Naive thymus-derived CD8-positive, alpha-beta T cell (primary cell): ENCODE measurements around the gene KLK2. TPM values are rescaled to one million over a fixed set of nuclear protein-coding genes. Genes with fewer than 3 reads are reported as not detected.

Experiments
- ATAC-seq, 2 donors: fragments of 150-1000 bp; cut with Tn5 transposase in 1 of 2; sonication (Bioruptor Pico), chemical (Tn5 transposase) in 1 of 2; 1 replicate in 1 of 2; 2 replicates in 1 of 2; pipeline ENCODE4 v1.10.0; 2021; ENCODE audit warnings: mild to moderate bottlenecking in 2 of 2, moderate library complexity in 2 of 2
- POLR2A ChIA-PET: fragments of 350-600 bp; sonication (Branson Sonifier 250); formaldehyde crosslinking; loops from one replicate; lab custom pipeline; 2021; ENCODE audit warnings: antibody characterized with exemption; lab: Charles Lee
- DNase-seq, 10 donors: peaks; one replicate each; pipeline versions ENCODE4 v3.0.0 to v3.0.0-alpha.2; 2020 to 2022
- H3K27ac Mint-ChIP-seq, 10 donors: one replicate each; pipeline ENCODE4 v1.8.0; 2020 to 2022; ENCODE audit warnings: mild to moderate bottlenecking in 10 of 10, mixed read lengths in 10 of 10, moderate library complexity in 4 of 10, inconsistent platforms in 1 of 10
- H3K27me3 Mint-ChIP-seq, 5 donors: one replicate each; pipeline ENCODE4 v1.8.0; 2021 to 2022; ENCODE audit warnings: mixed read lengths in 5 of 5
- H3K36me3 Mint-ChIP-seq, 3 donors: one replicate each; pipeline ENCODE4 v1.8.0; 2020 to 2022; ENCODE audit warnings: mixed read lengths in 3 of 3, mild to moderate bottlenecking in 2 of 3, inconsistent platforms in 1 of 3
- H3K4me1 Mint-ChIP-seq, 4 donors: one replicate each; pipeline ENCODE4 v1.8.0; 2021 to 2022; ENCODE audit warnings: mixed read lengths in 4 of 4
- H3K4me3 Mint-ChIP-seq, 10 donors: one replicate each; pipeline ENCODE4 v1.8.0; 2020 to 2022; ENCODE audit warnings: mild to moderate bottlenecking in 10 of 10, mixed read lengths in 10 of 10, moderate library complexity in 6 of 10, inconsistent platforms in 1 of 10
- H3K9me3 Mint-ChIP-seq, 9 donors: one replicate each; pipeline ENCODE4 v1.8.0; 2020 to 2022; ENCODE audit warnings: mixed read lengths in 9 of 9, mild to moderate bottlenecking in 3 of 9, inconsistent platforms in 1 of 9, moderate library complexity in 1 of 9
- polyA plus RNA-seq, 3 donors: library from polyadenylated mRNA; unstranded; fragments of 300-500 nt; fragmentation: Illumina TruSeq; gene quantifications; one replicate each; pipeline ENCODE4 v1.2.3, GENCODE V29; 2021
- total RNA-seq, 8 experiments: library from RNA in 2 of 8; stranded (reverse) in 2 of 8; gene quantifications; one replicate each; pipeline ENCODE4 v1.2.3 and lab custom pipeline; 2021 to 2026

The KLK2 gene
- total RNA-seq (not detected), polyA plus RNA-seq (not detected), total RNA-seq (lab: John Stamatoyannopoulos, UW) (0 to 0.08 (median 0) reads per million in 6 experiments)

- Mint-ChIP-seq H3K9me3 (no peaks in the 10 kb centered on the region), H3K36me3 (no peaks in the 10 kb centered on the region), H3K4me1 (no peaks in the 10 kb centered on the region), H3K27ac (no peak within 1 kb of the TSS), H3K27me3 (peaks cover 19 to 49% (median 31%) of the 10 kb centered on the region in 5 donors), H3K4me3 (no peak within 1 kb of the TSS)
- DNase-seq (no peak), ATAC-seq (no peak)
- POLR2A ChIA-PET: no interaction called here
These were observed at the start of gene KLK2 for GRCh38 chr19:50873056-50873455. KLK2 (plus strand) TSS chr19:50873439; CDS start chr19:50873474, 35 bp downstream.

- peaks cover 24 to 80% (median 60%) of the 10 kb centered on the region in 5 donors for H3K27me3 Mint-ChIP-seq
- POLR2A ChIA-PET: no interaction called here
- no peaks in the 10 kb centered on the region for H3K9me3 Mint-ChIP-seq
- no peaks in the 10 kb centered on the region for H3K36me3 Mint-ChIP-seq
- H3K4me1 Mint-ChIP-seq: peaks cover 0 to 1% (median 0%) of the 10 kb centered on the region in 4 donors
- H3K27ac Mint-ChIP-seq: peak overlapping the region in 1 of 10 donors; percentile 23
- no peak overlapping the region for H3K4me3 Mint-ChIP-seq
- ATAC-seq (no peak), DNase-seq (no peak)
These were observed 46.6 kb upstream of the KLK2 start for GRCh38 chr19:50826492-50827240.

GRCh38 chr19:50827476-50827875 is 45.8 kb upstream of the KLK2 start:
- Mint-ChIP-seq H3K4me1 (peaks cover 0 to 1% (median 0%) of the 10 kb centered on the region in 4 donors), H3K27me3 (peaks cover 16 to 80% (median 56%) of the 10 kb centered on the region in 5 donors), H3K36me3 (no peaks in the 10 kb centered on the region), H3K27ac (peak overlapping the region in 1 of 10 donors; percentile 9), H3K4me3 (peak overlapping the region in 1 of 10 donors; percentile 45), H3K9me3 (no peaks in the 10 kb centered on the region)
- POLR2A ChIA-PET: no interaction called here
- no peak for ATAC-seq
- no peak for DNase-seq

- POLR2A ChIA-PET: no interaction called here
- peaks cover 20 to 81% (median 54%) of the 10 kb centered on the region in 5 donors for H3K27me3 Mint-ChIP-seq
- H3K27ac Mint-ChIP-seq: no peak overlapping the region
These were observed 43.4 kb upstream of the KLK2 start for GRCh38 chr19:50829801-50830200.

GRCh38 chr19:50830266-50831025 is 42.8 kb upstream of the KLK2 start:
- POLR2A ChIA-PET: no interaction called here
- Mint-ChIP-seq H3K27me3 (peaks cover 20 to 81% (median 54%) of the 10 kb centered on the region in 5 donors), H3K4me3 (no peak overlapping the region), H3K36me3 (no peaks in the 10 kb centered on the region), H3K9me3 (peaks cover 0 to 2% (median 0%) of the 10 kb centered on the region in 9 donors), H3K27ac (no peak overlapping the region), H3K4me1 (peaks cover 1 to 5% (median 3%) of the 10 kb centered on the region in 4 donors)
- DNase-seq (no peak), ATAC-seq (no peak)

More at GRCh38 chr19:50829801-50830200, 43.4 kb upstream of the KLK2 start:
- DNase-seq (no peak), ATAC-seq (no peak)
- H3K36me3 Mint-ChIP-seq: no peaks in the 10 kb centered on the region
- H3K4me3 Mint-ChIP-seq: no peak overlapping the region
- peaks cover 0 to 2% (median 0%) of the 10 kb centered on the region in 9 donors for H3K9me3 Mint-ChIP-seq
- H3K4me1 Mint-ChIP-seq: peaks cover 0 to 1% (median 0%) of the 10 kb centered on the region in 4 donors

- peaks cover under 1 to 7% (median 5%) of the 10 kb centered on the region in 4 donors for H3K4me1 Mint-ChIP-seq
- no peaks in the 10 kb centered on the region for H3K36me3 Mint-ChIP-seq
- POLR2A ChIA-PET: no interaction called here
- H3K27ac Mint-ChIP-seq: no peak overlapping the region
- H3K27me3 Mint-ChIP-seq: peaks cover 19 to 79% (median 50%) of the 10 kb centered on the region in 5 donors
- ATAC-seq: no peak
- peak overlapping the region in 1 of 10 donors; percentile 52 for H3K4me3 Mint-ChIP-seq
- no peak for DNase-seq
- H3K9me3 Mint-ChIP-seq: peaks cover 0 to 2% (median 0%) of the 10 kb centered on the region in 9 donors
These were observed 42.2 kb upstream of the KLK2 start for GRCh38 chr19:50831026-50831396.

GRCh38 chr19:50832666-50833065 is 40.6 kb upstream of the KLK2 start:
- peaks cover 26 to 81% (median 52%) of the 10 kb centered on the region in 5 donors for H3K27me3 Mint-ChIP-seq

GRCh38 chr19:50833117-50833801 is 40.0 kb upstream of the KLK2 start, which contains the start of gene KLK15:
KLK15 (minus strand) TSS chr19:50833574; CDS start chr19:50831492, 2,082 bp downstream.
- H3K27me3 Mint-ChIP-seq: peaks cover 28 to 82% (median 48%) of the 10 kb centered on the region in 5 donors
- H3K9me3 Mint-ChIP-seq: peaks cover 0 to 2% (median 0%) of the 10 kb centered on the region in 9 donors
- POLR2A ChIA-PET: no interaction called here
- H3K4me3 Mint-ChIP-seq: no peak within 1 kb of the TSS
- H3K4me1 Mint-ChIP-seq: peaks cover 8 to 21% (median 11%) of the 10 kb centered on the region in 4 donors
- no peak for ATAC-seq
- no peaks in the 10 kb centered on the region for H3K36me3 Mint-ChIP-seq
- DNase-seq: no peak
- H3K27ac Mint-ChIP-seq: peak within 1 kb of the TSS in 1 of 10 donors; percentile 73

More at GRCh38 chr19:50832666-50833065, 40.6 kb upstream of the KLK2 start:
- Mint-ChIP-seq H3K9me3 (peaks cover 0 to 2% (median 0%) of the 10 kb centered on the region in 9 donors), H3K27ac (peak overlapping the region in 1 of 10 donors; percentile 73), H3K4me1 (peaks cover 8 to 21% (median 11%) of the 10 kb centered on the region in 4 donors), H3K4me3 (no peak overlapping the region), H3K36me3 (no peaks in the 10 kb centered on the region)
- ATAC-seq: no peak
- DNase-seq: no peak
- POLR2A ChIA-PET: no interaction called here

- POLR2A ChIA-PET: no interaction called here
- no peak for ATAC-seq
- no peak for DNase-seq
- Mint-ChIP-seq H3K27ac (no peak overlapping the region), H3K9me3 (peaks cover 0 to 2% (median 0%) of the 10 kb centered on the region in 9 donors), H3K4me3 (no peak overlapping the region), H3K36me3 (no peaks in the 10 kb centered on the region), H3K4me1 (peaks cover 8 to 21% (median 11%) of the 10 kb centered on the region in 4 donors), H3K27me3 (peaks cover 29 to 84% (median 52%) of the 10 kb centered on the region in 5 donors)
These were observed 39.5 kb upstream of the KLK2 start for GRCh38 chr19:50833802-50834167.

- H3K9me3 Mint-ChIP-seq: peaks cover 0 to 2% (median 0%) of the 10 kb centered on the region in 9 donors
- H3K4me3 Mint-ChIP-seq: peak overlapping the region; percentile 57 to 86 (median 70)
- H3K4me1 Mint-ChIP-seq: peaks cover 8 to 21% (median 11%) of the 10 kb centered on the region in 4 donors
- H3K36me3 Mint-ChIP-seq: no peaks in the 10 kb centered on the region
- peaks cover 27 to 91% (median 50%) of the 10 kb centered on the region in 5 donors for H3K27me3 Mint-ChIP-seq
- DNase-seq (no peak), ATAC-seq (no peak)
- POLR2A ChIA-PET: no interaction called here
- H3K27ac Mint-ChIP-seq: no peak overlapping the region
These were observed 38.0 kb upstream of the KLK2 start for GRCh38 chr19:50835103-50835784.

- ATAC-seq (peak; percentile 73 to 87), DNase-seq (peak; percentile 14 to 66 (median 42))
- H3K27me3 Mint-ChIP-seq: peaks cover 29 to 83% (median 47%) of the 10 kb centered on the region in 5 donors
- H3K36me3 Mint-ChIP-seq: no peaks in the 10 kb centered on the region
- peak overlapping the region; percentile 72 to 90 (median 85) for H3K4me3 Mint-ChIP-seq
- POLR2A ChIA-PET: no interaction called here
- H3K9me3 Mint-ChIP-seq: peaks cover 0 to 6% (median under 1%) of the 10 kb centered on the region in 9 donors
- H3K27ac Mint-ChIP-seq: peak overlapping the region in 2 of 10 donors; percentile 32 to 37
- peaks cover 8 to 21% (median 11%) of the 10 kb centered on the region in 4 donors for H3K4me1 Mint-ChIP-seq
These were observed 37.3 kb upstream of the KLK2 start for GRCh38 chr19:50835785-50836542.
